B cell (primary cell): ENCODE results near the gene UPK2. TPM values are rescaled to one million over a fixed set of nuclear protein-coding genes. Genes with fewer than 3 reads are reported as not detected.
A peak's percentile ranks its signal among the peaks of the same experiment; 100 is the strongest.

Experiments used
- ATAC-seq: fragments of 200-7000 bp; cut with Tn5 transposase; one replicate; pipeline ENCODE4 v1.10.0; 2021; ENCODE audit warnings: low read depth, mild to moderate bottlenecking, moderate number of reproducible peaks, moderate library complexity
- CTCF ChIA-PET: fragments of 350-600 bp; sonication (Branson Sonifier 250); formaldehyde crosslinking; loops from one replicate; lab custom pipeline; 2021; ENCODE audit warnings: antibody characterized with exemption, inconsistent platforms; lab: Charles Lee
- POLR2A ChIA-PET: fragments of 350-600 bp; sonication (Branson Sonifier 250); formaldehyde crosslinking; loops from one replicate; lab custom pipeline; 2021; ENCODE audit warnings: antibody characterized with exemption; lab: Charles Lee
- DNase-seq: peaks from one replicate; pipeline ENCODE4 v3.0.0; 2013
- H2AFZ ChIP-seq: 2 replicates; pipeline ENCODE4 v1.6.1; 2012; ENCODE audit warnings: mild to moderate bottlenecking, low read depth, low read length; ENCODE audit not compliant: insufficient read depth, poor library complexity, severe bottlenecking
- H3K27ac ChIP-seq, 2 donors: 1 replicate in 1 of 2; 2 replicates in 1 of 2; pipeline ENCODE4 v1.5.1; 2012 to 2013; ENCODE audit warnings: low read length in 2 of 2, mild to moderate bottlenecking in 2 of 2, moderate library complexity in 1 of 2
- H3K27me3 ChIP-seq, 4 experiments: fragments of 200-600 bp in 1 of 4; sonication (generic) in 1 of 4; replicated peaks in 1 of 4; 1 replicate in 2 of 4; 2 replicates in 2 of 4; pipeline versions ENCODE4 v1.6.1 to v1.7.0; 2013 to 2016; ENCODE audit warnings: low read length in 3 of 4, mild to moderate bottlenecking in 2 of 4, mixed read lengths in 1 of 4, moderate library complexity in 1 of 4; ENCODE audit not compliant: insufficient read depth in 4 of 4, control insufficient read depth in 3 of 4; ENCODE audit errors: control extremely low read depth in 1 of 4
- H3K36me3 ChIP-seq, 2 experiments: replicated peaks in 1 of 2; 1 replicate in 1 of 2; 2 replicates in 1 of 2; pipeline versions ENCODE4 v1.6.1 to v1.7.1; 2013; ENCODE audit warnings: low read length in 1 of 2; ENCODE audit not compliant: insufficient read depth in 2 of 2, control insufficient read depth in 1 of 2; ENCODE audit errors: control extremely low read depth in 1 of 2, extremely low read depth in 1 of 2
- H3K4me1 ChIP-seq, 2 donors: fragments of 200-600 bp in 1 of 2; sonication (generic) in 1 of 2; 1 replicate in 1 of 2; 2 replicates in 1 of 2; pipeline versions ENCODE4 v1.5.1 to v1.6.1; 2013 to 2017; ENCODE audit warnings: low read length in 2 of 2; ENCODE audit not compliant: control insufficient read depth in 2 of 2, insufficient read depth in 2 of 2
- H3K4me2 ChIP-seq: replicated peaks from 2 replicates; pipeline ENCODE3; 2012; ENCODE audit warnings: mild to moderate bottlenecking, low read depth, low read length; ENCODE audit not compliant: poor library complexity, severe bottlenecking
- H3K4me3 ChIP-seq, 5 experiments: fragments of 200-600 bp in 1 of 5; sonication (generic) in 1 of 5; 1 replicate in 3 of 5; 2 replicates in 2 of 5; pipeline versions ENCODE4 v1.5.1 to v1.7.0; 2011 to 2016; ENCODE audit warnings: low read length in 4 of 5, mild to moderate bottlenecking in 4 of 5, low read depth in 2 of 5, control low read depth in 1 of 5, moderate library complexity in 1 of 5; ENCODE audit not compliant: insufficient read depth in 1 of 5; ENCODE audit errors: control extremely low read depth in 1 of 5, extremely low read depth in 1 of 5
- H3K79me2 ChIP-seq: fragments of 200-600 bp; sonication (generic); one replicate; pipeline ENCODE4 v1.6.0; 2016; ENCODE audit warnings: low read length; ENCODE audit not compliant: control insufficient read depth, insufficient read depth
- H3K9ac ChIP-seq: fragments of 200-600 bp; sonication (generic); 2 replicates; pipeline ENCODE4 v1.6.1; 2017; ENCODE audit warnings: mild to moderate bottlenecking, low read length, moderate library complexity
- H3K9me3 ChIP-seq, 3 donors: one replicate each; pipeline versions ENCODE4 v1.6.1 to v1.7.1; 2013; ENCODE audit warnings: low read length in 2 of 3; ENCODE audit not compliant: control insufficient read depth in 2 of 3, insufficient read depth in 1 of 3; ENCODE audit errors: control extremely low read depth in 1 of 3
- H4K20me1 ChIP-seq: 2 replicates; pipeline ENCODE4 v1.6.0; 2012; ENCODE audit warnings: mild to moderate bottlenecking, low read length; ENCODE audit not compliant: insufficient read depth, control insufficient read depth, poor library complexity, severe bottlenecking
- H3K27ac Mint-ChIP-seq: one replicate; pipeline ENCODE4 v1.8.0; 2021; ENCODE audit warnings: mixed read lengths
- H3K27me3 Mint-ChIP-seq: one replicate; pipeline ENCODE4 v1.8.0; 2021; ENCODE audit warnings: mixed read lengths
- H3K4me1 Mint-ChIP-seq: one replicate; pipeline ENCODE4 v1.8.0; 2021; ENCODE audit warnings: mixed read lengths
- H3K4me3 Mint-ChIP-seq: one replicate; pipeline ENCODE4 v1.8.0; 2021; ENCODE audit warnings: mixed read lengths
- H3K9me3 Mint-ChIP-seq: one replicate; pipeline ENCODE4 v1.8.0; 2022; ENCODE audit warnings: mixed read lengths; ENCODE audit not compliant: insufficient read depth
- CTCF ChIP-seq: fragments of 200-600 bp; IDR thresholded peaks from one replicate; pipeline ENCODE4 v1.8.0; 2022; ENCODE audit warnings: antibody characterized with exemption, mild to moderate bottlenecking
- EZH2 ChIP-seq: IDR thresholded peaks from 2 replicates; pipeline ENCODE4 v1.6.1; 2012; ENCODE audit warnings: borderline replicate concordance, low read depth, mild to moderate bottlenecking, moderate library complexity, low read length; ENCODE audit not compliant: insufficient read depth, poor library complexity, severe bottlenecking
- WGBS: methylation state at CpG from one replicate; pipeline ENCODE4 v1.1.5; 2013; ENCODE audit warnings: missing lambda C conversion rate; ENCODE audit not compliant: insufficient coverage; 5-methylcytosine and 5-hydroxymethylcytosine counted together
- intact Hi-C: fragments of 100-400 bp; cut with micrococcal nuclease; formaldehyde crosslinking; loops from one replicate; pipeline ENCODE4 v1.10.0; 2022
- polyA plus RNA-seq: library from polyadenylated mRNA; depleted of rRNA; stranded (reverse); fragments of >200 nt; gene quantifications from 2 replicates; pipeline ENCODE4 v1.2.3, GENCODE V29; 2012
- total RNA-seq, 2 donors: library from RNA; stranded (reverse); fragments of 120-200 nt in 1 of 2; gene quantifications; 1 replicate in 1 of 2; 2 replicates in 1 of 2; pipeline versions ENCODE4 v1.2.3 to v1.2.4, GENCODE V29; 2013 to 2022

The UPK2 gene
- total and polyA plus RNA-seq, 2 donors (not counting 1 experiment from before 2014, with no cell fraction given), result 0.43 TPM; not detected in 1

- H2AFZ ChIP-seq, result peak overlapping the region; percentile 65
Measured at GRCh38 chr11:118923721-118924587, 32.1 kb upstream of the UPK2 start.

More at GRCh38 chr11:118923721-118924587, 32.1 kb upstream of the UPK2 start:
- no peak for TF ChIP-seq EZH2
- TF ChIP-seq CTCF, result no peak
- no peaks in the 10 kb centered on the region for H3K27me3 Mint-ChIP-seq
- H3K9me3 Mint-ChIP-seq, result no peaks in the 10 kb centered on the region
- WGBS, result 23% methylated on average over 3 of the region's 7 CpGs
- Histone ChIP-seq H3K79me2 (peaks cover 69% of the 10 kb centered on the region), H4K20me1 (peaks cover 38% of the 10 kb centered on the region), H3K9ac (peak overlapping the region; percentile 78), H3K4me1 (peaks cover 65 to 83% of the 10 kb centered on the region in 2 donors), H3K4me3 (peak overlapping the region; percentile 69 to 98 (median 94)), H3K9me3 (no peaks in the 10 kb centered on the region), H3K36me3 (peaks cover 0 to 11% of the 10 kb centered on the region in 2 experiments), H3K4me2 (peak overlapping the region; percentile 98), H3K27me3 (no peaks in the 10 kb centered on the region), H3K27ac (peak overlapping the region; percentile 26 to 78)
- H3K4me3 Mint-ChIP-seq, result peak overlapping the region; percentile 90
- H3K4me1 Mint-ChIP-seq, result peaks cover 77% of the 10 kb centered on the region
- peak; percentile 46 for DNase-seq
- CTCF ChIA-PET, result interaction anchor here (1.1 to 12.7 kb wide), 6 partner anchors 14 to 234 kb away, joined by 3 to 288 read pairs (median 4); partner anchors contain the start of gene DDX6
- intact Hi-C loops, result loop anchor here (1.0 kb wide), 1 partner anchor 9 kb away; no protein-coding TSS in a partner anchor
- no peak for ATAC-seq
- peak overlapping the region; percentile 80 for H3K27ac Mint-ChIP-seq
- POLR2A ChIA-PET, result interaction anchor here (0.6 to 2.3 kb wide), 7 partner anchors 10 to 248 kb away, joined by 3 to 20 read pairs (median 3); partner anchors contain the start of gene SLC37A4
